Activated CD4-positive, alpha-beta T cell treated with anti-CD3 and anti-CD28 coated beads for 36 hours (primary cell): ENCODE results near the gene DNAJB11. TPM values are rescaled to one million over a fixed set of nuclear protein-coding genes. Genes with fewer than 3 reads are reported as not detected.

ENCODE experiments used
- ATAC-seq: fragments of 200-7000 bp; cut with Tn5 transposase; one replicate; pipeline ENCODE4 v1.10.0; 2021; ENCODE audit warnings: mild to moderate bottlenecking, moderate library complexity
- CTCF ChIA-PET: fragments of 350-600 bp; sonication (Branson Sonifier 250); formaldehyde crosslinking; loops from one replicate; lab custom pipeline; 2021; ENCODE audit warnings: antibody characterized with exemption; lab: Charles Lee
- POLR2A ChIA-PET: fragments of 350-600 bp; sonication (Branson Sonifier 250); formaldehyde crosslinking; loops from one replicate; lab custom pipeline; 2021; ENCODE audit warnings: antibody characterized with exemption, inconsistent platforms; lab: Charles Lee
- DNase-seq: peaks from one replicate; pipeline ENCODE4 v3.0.0-alpha.2; 2020
- H3K27ac Mint-ChIP-seq: one replicate; pipeline ENCODE4 v1.8.0; 2021; ENCODE audit warnings: mixed read lengths
- H3K27me3 Mint-ChIP-seq: one replicate; pipeline ENCODE4 v1.8.0; 2021; ENCODE audit warnings: mixed read lengths
- H3K36me3 Mint-ChIP-seq: one replicate; pipeline ENCODE4 v1.8.0; 2021; ENCODE audit warnings: low read depth, mixed read lengths
- H3K4me1 Mint-ChIP-seq: one replicate; pipeline ENCODE4 v1.8.0; 2021; ENCODE audit warnings: mixed read lengths
- H3K4me3 Mint-ChIP-seq: one replicate; pipeline ENCODE4 v1.8.0; 2021; ENCODE audit warnings: mild to moderate bottlenecking, moderate library complexity, mixed read lengths
- H3K9me3 Mint-ChIP-seq: one replicate; pipeline ENCODE4 v1.8.0; 2021; ENCODE audit warnings: low read depth, mixed read lengths
- intact Hi-C, 2 experiments: fragments of 100-400 bp; cut with DNase I in 1 of 2; cut with micrococcal nuclease in 1 of 2; formaldehyde crosslinking; loops; one replicate each; pipeline versions ENCODE4 v1.14.2 to v1.15.1; 2022 to 2024; cut with DNase I, micrococcal nuclease
- total RNA-seq, 2 experiments: library from RNA; stranded (reverse); gene quantifications; one replicate each; pipeline ENCODE4 v1.2.3, GENCODE V29; 2021

The DNAJB11 gene
- total RNA-seq, 2 experiments from 2014 or later: 30.9 to 36.6 TPM

GRCh38 chr3:186593862-186594261 is 23.3 kb downstream of the DNAJB11 start:
- Mint-ChIP-seq H3K9me3 (no peaks in the 10 kb centered on the region), H3K27me3 (no peaks in the 10 kb centered on the region), H3K36me3 (no peaks in the 10 kb centered on the region), H3K27ac (no peak overlapping the region), H3K4me3 (no peak overlapping the region), H3K4me1 (peaks cover 14% of the 10 kb centered on the region)
- intact Hi-C loops: no loop called here
- POLR2A ChIA-PET: interaction anchor here (0.5 kb wide), 1 partner anchor 15 kb away, joined by 3 read pairs; no protein-coding TSS in a partner anchor
- DNase-seq: no peak
- CTCF ChIA-PET: interaction anchor here (0.6 to 5.7 kb wide), 3 partner anchors 11 to 70 kb away, joined by 3 to 42 read pairs (median 5); no protein-coding TSS in a partner anchor
- no peak for ATAC-seq

GRCh38 chr3:186594591-186595113 is 24.1 kb downstream of the DNAJB11 start:
- H3K27ac Mint-ChIP-seq: no peak overlapping the region
- intact Hi-C loops: no loop called here
- DNase-seq (no peak), ATAC-seq (no peak)
- H3K9me3 Mint-ChIP-seq: no peaks in the 10 kb centered on the region
- ChIA-PET CTCF (interaction anchor here (1.1 to 5.7 kb wide), 2 partner anchors 14 to 21 kb away, joined by 4 to 42 read pairs; no protein-coding TSS in a partner anchor), POLR2A (interaction anchor here (0.5 kb wide), 1 partner anchor 14 kb away, joined by 3 read pairs; no protein-coding TSS in a partner anchor)
- H3K4me1 Mint-ChIP-seq: peaks cover 10% of the 10 kb centered on the region
- H3K4me3 Mint-ChIP-seq: no peak overlapping the region
- no peaks in the 10 kb centered on the region for H3K27me3 Mint-ChIP-seq
- no peaks in the 10 kb centered on the region for H3K36me3 Mint-ChIP-seq

GRCh38 chr3:186596568-186597287 is 26.2 kb downstream of the DNAJB11 start:
- H3K36me3 Mint-ChIP-seq: no peaks in the 10 kb centered on the region
- no peaks in the 10 kb centered on the region for H3K27me3 Mint-ChIP-seq
- intact Hi-C loops: no loop called here
- no peak overlapping the region for H3K4me3 Mint-ChIP-seq
- H3K27ac Mint-ChIP-seq: no peak overlapping the region
- ChIA-PET CTCF (interaction anchor here (0.6 to 1.6 kb wide), 5 partner anchors 10 to 1779 kb away, joined by 3 to 7 read pairs (median 3); no protein-coding TSS in a partner anchor), POLR2A (interaction anchor here (0.7 to 1.2 kb wide), 2 partner anchors 11 to 669 kb away, joined by 3 to 4 read pairs; no protein-coding TSS in a partner anchor)
- DNase-seq (no peak), ATAC-seq (no peak)
- H3K4me1 Mint-ChIP-seq: no peaks in the 10 kb centered on the region
- H3K9me3 Mint-ChIP-seq: no peaks in the 10 kb centered on the region

GRCh38 chr3:186598108-186598784 is 27.7 kb downstream of the DNAJB11 start:
- POLR2A ChIA-PET: no interaction called here
- ATAC-seq (no peak), DNase-seq (no peak)
- Mint-ChIP-seq H3K36me3 (no peaks in the 10 kb centered on the region), H3K27me3 (no peaks in the 10 kb centered on the region), H3K9me3 (no peaks in the 10 kb centered on the region), H3K4me1 (no peaks in the 10 kb centered on the region), H3K27ac (no peak overlapping the region), H3K4me3 (no peak overlapping the region)
- intact Hi-C loops: no loop called here
- CTCF ChIA-PET: interaction anchor here (0.7 to 1.2 kb wide), 3 partner anchors 15 to 621 kb away, joined by 3 to 4 read pairs (median 3); no protein-coding TSS in a partner anchor

GRCh38 chr3:186598794-186599141 is 28.2 kb downstream of the DNAJB11 start:
- ChIA-PET POLR2A (no interaction called here), CTCF (interaction anchor here (1.0 to 1.2 kb wide), 2 partner anchors 15 to 16 kb away, joined by 3 to 4 read pairs; no protein-coding TSS in a partner anchor)
- DNase-seq: no peak
- no peak overlapping the region for H3K27ac Mint-ChIP-seq
- ATAC-seq: no peak
- H3K27me3 Mint-ChIP-seq: no peaks in the 10 kb centered on the region
- intact Hi-C loops: no loop called here
- H3K36me3 Mint-ChIP-seq: no peaks in the 10 kb centered on the region
- no peaks in the 10 kb centered on the region for H3K4me1 Mint-ChIP-seq
- no peak overlapping the region for H3K4me3 Mint-ChIP-seq
- H3K9me3 Mint-ChIP-seq: no peaks in the 10 kb centered on the region

- ChIA-PET POLR2A (no interaction called here), CTCF (interaction anchor here (1.0 to 1.3 kb wide), 2 partner anchors 14 to 15 kb away, joined by 3 read pairs; no protein-coding TSS in a partner anchor)
- intact Hi-C loops: no loop called here
- no peaks in the 10 kb centered on the region for H3K27me3 Mint-ChIP-seq
- no peaks in the 10 kb centered on the region for H3K9me3 Mint-ChIP-seq
- no peak overlapping the region for H3K27ac Mint-ChIP-seq
- no peak for DNase-seq
- no peak for ATAC-seq
- no peaks in the 10 kb centered on the region for H3K36me3 Mint-ChIP-seq
- no peak overlapping the region for H3K4me3 Mint-ChIP-seq
- no peaks in the 10 kb centered on the region for H3K4me1 Mint-ChIP-seq
Observed at GRCh38 chr3:186599142-186599784, 28.7 kb downstream of the DNAJB11 start.

- POLR2A ChIA-PET: no interaction called here
- no peak for ATAC-seq
Observed at GRCh38 chr3:186599785-186600166, 29.3 kb downstream of the DNAJB11 start.

GRCh38 chr3:186600896-186601295 is 30.4 kb downstream of the DNAJB11 start:
- H3K9me3 Mint-ChIP-seq: no peaks in the 10 kb centered on the region
- intact Hi-C loops: no loop called here
- CTCF ChIA-PET: interaction anchor here (1.3 to 6.2 kb wide), 4 partner anchors 11 to 16 kb away, joined by 3 to 28 read pairs (median 4); no protein-coding TSS in a partner anchor
- H3K27me3 Mint-ChIP-seq: no peaks in the 10 kb centered on the region
- ATAC-seq (no peak), DNase-seq (no peak)
- no peak overlapping the region for H3K4me3 Mint-ChIP-seq
- no peaks in the 10 kb centered on the region for H3K4me1 Mint-ChIP-seq
- no peak overlapping the region for H3K27ac Mint-ChIP-seq
- POLR2A ChIA-PET: no interaction called here
- no peaks in the 10 kb centered on the region for H3K36me3 Mint-ChIP-seq

More at GRCh38 chr3:186599785-186600166, 29.3 kb downstream of the DNAJB11 start:
- Mint-ChIP-seq H3K4me3 (no peak overlapping the region), H3K27ac (no peak overlapping the region), H3K4me1 (no peaks in the 10 kb centered on the region), H3K27me3 (no peaks in the 10 kb centered on the region), H3K36me3 (no peaks in the 10 kb centered on the region), H3K9me3 (no peaks in the 10 kb centered on the region)
- DNase-seq: no peak
- intact Hi-C loops: no loop called here
- CTCF ChIA-PET: interaction anchor here (1.0 to 6.2 kb wide), 3 partner anchors 15 to 18 kb away, joined by 3 to 28 read pairs (median 4); no protein-coding TSS in a partner anchor

- no peak for ATAC-seq
- H3K27me3 Mint-ChIP-seq: no peaks in the 10 kb centered on the region
- CTCF ChIA-PET: interaction anchor here (3.0 to 6.2 kb wide), 2 partner anchors 12 to 14 kb away, joined by 19 to 28 read pairs; no protein-coding TSS in a partner anchor
- DNase-seq: no peak
- POLR2A ChIA-PET: no interaction called here
- no peak overlapping the region for H3K4me3 Mint-ChIP-seq
- no peaks in the 10 kb centered on the region for H3K36me3 Mint-ChIP-seq
- H3K4me1 Mint-ChIP-seq: no peaks in the 10 kb centered on the region
- no peaks in the 10 kb centered on the region for H3K9me3 Mint-ChIP-seq
- no peak overlapping the region for H3K27ac Mint-ChIP-seq
- intact Hi-C loops: no loop called here
Observed at GRCh38 chr3:186603159-186603558, 32.6 kb downstream of the DNAJB11 start.

- Mint-ChIP-seq H3K4me3 (no peak overlapping the region), H3K9me3 (no peaks in the 10 kb centered on the region), H3K27me3 (no peaks in the 10 kb centered on the region), H3K4me1 (no peaks in the 10 kb centered on the region), H3K36me3 (no peaks in the 10 kb centered on the region), H3K27ac (no peak overlapping the region)
- intact Hi-C loops: no loop called here
- ChIA-PET POLR2A (no interaction called here), CTCF (interaction anchor here (0.7 to 6.2 kb wide), 3 partner anchors 10 to 1038 kb away, joined by 3 to 28 read pairs (median 19); no protein-coding TSS in a partner anchor)
- DNase-seq (no peak), ATAC-seq (no peak)
Observed at GRCh38 chr3:186605078-186605477, 34.6 kb downstream of the DNAJB11 start.
